Upper lobe of left lung (tissue), 6 donors: ENCODE measurements around the gene BLTP1. TPM values are rescaled to one million over a fixed set of nuclear protein-coding genes. Genes with fewer than 3 reads are reported as not detected.
"Not testable (repeated sequence)": the region's sequence is repeated elsewhere in the genome, so short reads cannot be mapped to it uniquely, and the experiment has no call there.

Experiments used
- ATAC-seq, 2 donors: fragments of 200-7000 bp; cut with Tn5 transposase; one replicate each; pipeline ENCODE4 v1.9.1; 2022; ENCODE audit warnings: mild to moderate bottlenecking in 2 of 2, moderate library complexity in 2 of 2; ENCODE audit not compliant: low FRiP score in 2 of 2
- DNase-seq, 2 donors: peaks; one replicate each; pipeline ENCODE4 v3.0.0-alpha.2; 2019 to 2020
- H3K27ac ChIP-seq, 4 donors: fragments of 200-600 bp; sonication (generic); one replicate each; pipeline ENCODE4 v1.5.1; 2016 to 2019
- H3K27me3 ChIP-seq, 4 donors: fragments of 200-600 bp; sonication (generic); one replicate each; pipeline ENCODE4 v1.5.1; 2017 to 2019
- H3K36me3 ChIP-seq, 4 donors: fragments of 200-600 bp; sonication (generic); one replicate each; pipeline ENCODE4 v1.5.1; 2016 to 2019
- H3K4me1 ChIP-seq, 4 donors: fragments of 200-600 bp; sonication (generic); one replicate each; pipeline ENCODE4 v1.5.1; 2018 to 2019
- H3K4me3 ChIP-seq, 4 donors: fragments of 200-600 bp; sonication (generic); one replicate each; pipeline ENCODE4 v1.5.1; 2017 to 2019; ENCODE audit warnings: mild to moderate bottlenecking in 2 of 4, moderate library complexity in 1 of 4
- H3K9me3 ChIP-seq, 4 donors: fragments of 200-600 bp; sonication (generic); one replicate each; pipeline ENCODE4 v1.5.1; 2018 to 2019
- EP300 ChIP-seq, 4 donors: sonication (generic); formaldehyde crosslinking; IDR thresholded peaks; one replicate each; pipeline ENCODE4 v1.5.1; 2017; ENCODE audit warnings: antibody characterized with exemption in 4 of 4, control low read depth in 2 of 4
- POLR2A ChIP-seq, 4 donors: fragments of 450-650 bp; IDR thresholded peaks; one replicate each; pipeline ENCODE4 v1.5.1; 2016 to 2017; ENCODE audit warnings: antibody characterized with exemption in 4 of 4, mild to moderate bottlenecking in 2 of 4
- POLR2AphosphoS5 ChIP-seq, 2 donors: sonication (generic); formaldehyde crosslinking; IDR thresholded peaks; one replicate each; pipeline ENCODE4 v1.5.1; 2017; ENCODE audit warnings: antibody characterized with exemption in 2 of 2
- WGBS, 2 donors: methylation state at CpG; one replicate each; pipeline ENCODE4 v1.1.5; 2017 to 2018; 5-methylcytosine and 5-hydroxymethylcytosine counted together
- total RNA-seq, 6 donors: library from RNA; depleted of rRNA in 4 of 6; stranded (reverse); fragments of >200 nt in 4 of 6; gene quantifications; one replicate each; pipeline versions ENCODE4 v1.1.0 to v1.2.1, GENCODE V29; 2016 to 2021
- TF ChIP-seq, protein P1 (sequence below), 6 experiments: fragments of 450-650 bp in 4 of 6; fragments of 200-600 bp in 2 of 6; sonication (generic) in 2 of 6; IDR thresholded peaks; one replicate each; pipeline ENCODE4 v1.5.1; 2016 to 2019; ENCODE audit warnings: antibody characterized with exemption in 6 of 6
- donor health status: DM: no; HTN: no; CAD: no; lungs with moderate emphysema.
- donor health status: DM: no; HTN: yes; CAD: no; lungs with severe emphysema.

Gene BLTP1, protein sequence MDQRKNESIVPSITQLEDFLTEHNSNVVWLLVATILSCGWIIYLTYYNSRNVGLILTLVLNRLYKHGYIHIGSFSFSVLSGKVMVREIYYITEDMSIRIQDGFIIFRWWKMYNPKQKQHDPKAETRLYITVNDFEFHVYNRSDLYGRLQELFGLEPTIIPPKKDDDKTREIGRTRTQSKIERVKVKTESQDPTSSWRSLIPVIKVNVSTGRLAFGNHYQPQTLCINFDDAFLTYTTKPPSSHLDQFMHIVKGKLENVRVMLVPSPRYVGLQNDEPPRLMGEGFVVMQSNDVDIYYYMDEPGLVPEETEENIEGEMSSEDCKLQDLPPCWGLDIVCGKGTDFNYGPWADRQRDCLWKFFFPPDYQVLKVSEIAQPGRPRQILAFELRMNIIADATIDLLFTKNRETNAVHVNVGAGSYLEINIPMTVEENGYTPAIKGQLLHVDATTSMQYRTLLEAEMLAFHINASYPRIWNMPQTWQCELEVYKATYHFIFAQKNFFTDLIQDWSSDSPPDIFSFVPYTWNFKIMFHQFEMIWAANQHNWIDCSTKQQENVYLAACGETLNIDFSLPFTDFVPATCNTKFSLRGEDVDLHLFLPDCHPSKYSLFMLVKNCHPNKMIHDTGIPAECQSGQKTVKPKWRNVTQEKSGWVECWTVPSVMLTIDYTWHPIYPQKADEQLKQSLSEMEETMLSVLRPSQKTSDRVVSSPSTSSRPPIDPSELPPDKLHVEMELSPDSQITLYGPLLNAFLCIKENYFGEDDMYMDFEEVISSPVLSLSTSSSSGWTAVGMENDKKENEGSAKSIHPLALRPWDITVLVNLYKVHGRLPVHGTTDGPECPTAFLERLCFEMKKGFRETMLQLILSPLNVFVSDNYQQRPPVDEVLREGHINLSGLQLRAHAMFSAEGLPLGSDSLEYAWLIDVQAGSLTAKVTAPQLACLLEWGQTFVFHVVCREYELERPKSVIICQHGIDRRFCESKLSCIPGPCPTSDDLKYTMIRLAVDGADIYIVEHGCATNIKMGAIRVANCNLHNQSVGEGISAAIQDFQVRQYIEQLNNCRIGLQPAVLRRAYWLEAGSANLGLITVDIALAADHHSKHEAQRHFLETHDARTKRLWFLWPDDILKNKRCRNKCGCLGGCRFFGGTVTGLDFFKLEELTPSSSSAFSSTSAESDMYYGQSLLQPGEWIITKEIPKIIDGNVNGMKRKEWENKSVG (N-terminal part only)
- 100 to 1,000 TPM in 3 of 6 donors, 10 to 100 TPM in 3; 54.3 to 235 (median 104) TPM for total RNA-seq

DNA sequence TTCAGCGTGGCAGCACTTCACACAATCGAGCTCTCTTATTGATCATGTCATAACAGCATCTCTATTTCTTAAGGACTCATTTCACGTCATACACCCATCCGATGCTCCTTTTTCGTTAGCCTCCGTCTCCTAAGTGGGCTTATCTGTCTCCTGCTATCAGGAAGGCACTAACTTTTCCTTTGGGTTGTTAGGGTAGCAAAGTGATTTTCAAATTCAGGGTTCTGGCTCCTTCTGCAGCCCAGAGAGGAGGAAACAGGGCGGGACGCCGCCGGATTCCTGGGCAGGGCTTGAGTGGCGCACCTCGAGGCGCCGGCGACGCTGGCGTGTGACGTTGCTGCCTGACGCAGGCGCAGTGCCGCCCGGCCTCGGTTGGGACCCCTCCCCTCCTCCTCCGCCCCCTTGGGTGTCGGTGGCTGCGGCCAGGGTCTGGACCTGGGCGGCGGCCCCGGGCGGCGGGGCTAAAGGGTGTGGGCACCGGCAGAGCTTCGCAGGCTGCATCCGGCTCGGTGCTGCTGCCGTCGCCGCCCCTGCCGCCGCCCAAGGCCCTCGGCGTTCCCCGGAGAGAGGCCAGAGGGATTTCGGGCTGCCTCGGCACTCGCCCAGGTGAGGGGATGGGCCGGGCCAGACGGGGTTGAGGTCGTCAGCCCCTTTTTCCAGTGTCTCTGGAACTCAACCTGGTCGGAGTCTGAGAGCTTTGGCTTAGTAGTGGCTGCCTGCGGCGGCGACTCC lies at the start of gene BLTP1:
Gene BLTP1 (plus strand): TSS at position 350 of the 729 bp plus-strand sequence. CDS start 18,317 bp downstream, outside the sequence.
- peaks cover 0 to 13% (median 6%) of the 10 kb centered on the region in 4 donors for H3K36me3 ChIP-seq
- peak within 1 kb of the TSS; percentile 37 to 73 (median 64) for H3K4me3 ChIP-seq
- 0% methylated on average over 19 to 31 of the region's 53 CpGs for WGBS, 2 donors
- TF ChIP-seq POLR2AphosphoS5 (IDR thresholded peaks at IDR 0.05) = peak; percentile 60 to 88
- TF ChIP-seq, protein P1, sequence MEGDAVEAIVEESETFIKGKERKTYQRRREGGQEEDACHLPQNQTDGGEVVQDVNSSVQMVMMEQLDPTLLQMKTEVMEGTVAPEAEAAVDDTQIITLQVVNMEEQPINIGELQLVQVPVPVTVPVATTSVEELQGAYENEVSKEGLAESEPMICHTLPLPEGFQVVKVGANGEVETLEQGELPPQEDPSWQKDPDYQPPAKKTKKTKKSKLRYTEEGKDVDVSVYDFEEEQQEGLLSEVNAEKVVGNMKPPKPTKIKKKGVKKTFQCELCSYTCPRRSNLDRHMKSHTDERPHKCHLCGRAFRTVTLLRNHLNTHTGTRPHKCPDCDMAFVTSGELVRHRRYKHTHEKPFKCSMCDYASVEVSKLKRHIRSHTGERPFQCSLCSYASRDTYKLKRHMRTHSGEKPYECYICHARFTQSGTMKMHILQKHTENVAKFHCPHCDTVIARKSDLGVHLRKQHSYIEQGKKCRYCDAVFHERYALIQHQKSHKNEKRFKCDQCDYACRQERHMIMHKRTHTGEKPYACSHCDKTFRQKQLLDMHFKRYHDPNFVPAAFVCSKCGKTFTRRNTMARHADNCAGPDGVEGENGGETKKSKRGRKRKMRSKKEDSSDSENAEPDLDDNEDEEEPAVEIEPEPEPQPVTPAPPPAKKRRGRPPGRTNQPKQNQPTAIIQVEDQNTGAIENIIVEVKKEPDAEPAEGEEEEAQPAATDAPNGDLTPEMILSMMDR (IDR thresholded peaks at IDR 0.05) = no peak
- TF ChIP-seq POLR2A (IDR thresholded peaks at IDR 0.05) = peak in 3 of 4 donors; percentile 48 to 84 (median 53)
- no peak for TF ChIP-seq EP300 (IDR thresholded peaks at IDR 0.05)
- no peaks in the 10 kb centered on the region for H3K9me3 ChIP-seq
- peak; percentile 98 to 99 for ATAC-seq
- H3K27me3 ChIP-seq = no peaks in the 10 kb centered on the region
- H3K4me1 ChIP-seq = peaks cover 14 to 33% (median 19%) of the 10 kb centered on the region in 4 donors
- DNase-seq = peak; percentile 94 to 98
- H3K27ac ChIP-seq = peak within 1 kb of the TSS; percentile 86 to 97 (median 92)

DNA sequence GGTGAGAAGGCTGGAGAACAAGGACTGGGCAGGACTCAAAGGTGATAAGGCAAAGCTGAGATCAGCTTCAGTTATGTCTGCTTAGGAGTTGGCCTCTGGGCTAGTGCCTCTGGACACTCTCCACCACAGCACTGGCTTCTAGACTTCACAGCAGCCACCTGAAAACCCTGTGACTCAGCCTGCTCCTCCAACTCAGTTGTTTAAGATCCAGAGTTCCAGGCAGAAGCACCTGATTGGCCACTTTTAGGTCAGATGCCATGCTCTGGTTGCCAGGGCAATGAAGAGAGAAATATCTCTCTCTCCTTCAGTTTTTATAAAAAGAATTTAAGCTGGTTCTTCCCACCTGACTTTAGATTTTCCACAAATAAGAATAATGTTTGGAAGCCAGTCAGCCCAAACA lies 47.9 kb upstream of the BLTP1 start:
- no peak overlapping the region for H3K27ac ChIP-seq
- no peaks in the 10 kb centered on the region for H3K27me3 ChIP-seq
- TF ChIP-seq, protein P1 (IDR thresholded peaks at IDR 0.05) = no peak
- TF ChIP-seq POLR2A (IDR thresholded peaks at IDR 0.05) (no peak), POLR2AphosphoS5 (IDR thresholded peaks at IDR 0.05) (no peak), EP300 (IDR thresholded peaks at IDR 0.05) (no peak)
- no peaks in the 10 kb centered on the region for H3K4me1 ChIP-seq
- no peak overlapping the region for H3K4me3 ChIP-seq
- no peaks in the 10 kb centered on the region for H3K9me3 ChIP-seq
- no peaks in the 10 kb centered on the region for H3K36me3 ChIP-seq
- DNase-seq (no peak), ATAC-seq (no peak)

DNA sequence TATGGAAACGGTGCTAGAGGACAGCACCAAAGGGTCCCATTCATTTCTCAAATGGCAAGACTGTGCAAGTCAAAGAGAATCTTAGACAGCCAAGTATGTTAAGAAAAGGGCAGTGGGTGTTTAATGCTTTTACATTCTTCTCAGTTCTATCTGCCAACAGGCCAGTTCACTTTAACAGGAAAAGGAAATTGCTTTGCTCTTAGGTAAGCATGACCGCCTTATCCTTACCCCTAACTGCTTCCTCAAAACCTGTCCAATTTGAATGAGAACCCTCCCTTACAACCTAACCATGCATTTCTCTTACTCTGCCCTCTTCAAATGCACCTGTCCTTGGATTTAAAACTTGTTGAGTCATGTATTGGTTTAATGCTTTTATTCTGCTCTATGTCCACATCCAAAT lies 44.5 kb upstream of the BLTP1 start:
- ATAC-seq (no peak), DNase-seq (no peak)
- TF ChIP-seq POLR2A (IDR thresholded peaks at IDR 0.05) (no peak), EP300 (IDR thresholded peaks at IDR 0.05) (no peak), POLR2AphosphoS5 (IDR thresholded peaks at IDR 0.05) (no peak)
- TF ChIP-seq, protein P1 (IDR thresholded peaks at IDR 0.05) = no peak
- Histone ChIP-seq H3K27ac (no peak overlapping the region), H3K27me3 (no peaks in the 10 kb centered on the region), H3K9me3 (no peaks in the 10 kb centered on the region), H3K4me3 (no peak overlapping the region), H3K36me3 (no peaks in the 10 kb centered on the region), H3K4me1 (no peaks in the 10 kb centered on the region)
- WGBS, 2 donors = 60 to 69% methylated on average over 2 of the region's 2 CpGs

DNA sequence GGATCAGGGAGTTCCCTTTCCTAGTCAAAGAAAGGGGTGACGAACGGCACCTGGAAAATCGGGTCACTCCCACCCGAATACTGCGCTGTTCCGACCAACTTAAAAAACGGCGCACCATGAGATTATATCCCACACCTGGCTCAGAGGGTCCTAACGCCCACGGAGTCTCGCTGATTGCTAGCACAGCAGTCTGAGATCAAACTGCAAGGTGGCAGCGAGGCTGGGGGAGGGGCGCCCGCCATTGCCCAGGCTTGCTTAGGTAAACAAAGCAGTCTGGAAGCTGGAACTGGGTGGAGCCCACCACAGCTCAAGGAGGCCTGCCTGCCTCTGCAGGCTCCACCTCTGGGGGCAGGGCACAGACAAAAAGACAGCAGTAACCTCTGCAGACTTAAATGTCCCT lies 41.8 kb upstream of the BLTP1 start:
- not testable (repeated sequence) for H3K36me3 ChIP-seq, H3K27ac ChIP-seq, H3K4me3 ChIP-seq, H3K9me3 ChIP-seq, H3K4me1 ChIP-seq, DNase-seq, ATAC-seq, H3K27me3 ChIP-seq
- whole genome bisulfite sequencing, 2 donors = 95 to 96% methylated on average over 11 to 14 of the region's 14 CpGs
